Heart left ventricle (tissue), 13 donors: ENCODE measurements around the gene PADI4.

Experiments
- POLR2A ChIP-seq, 2 donors: fragments of 450-650 bp; IDR thresholded peaks; one replicate each; pipeline ENCODE4 v1.6.1; 2017; ENCODE audit warnings: antibody characterized with exemption in 2 of 2, mild to moderate bottlenecking in 2 of 2, moderate library complexity in 2 of 2
- TF ChIP-seq, protein P1 (sequence below), 12 donors: fragments of 200-600 bp; sonication (generic) in 4 of 12; IDR thresholded peaks; one replicate each; pipeline versions ENCODE4 v1.5.0 to v1.8.0; 2018 to 2022; ENCODE audit warnings: antibody characterized with exemption in 12 of 12, mild to moderate bottlenecking in 5 of 12
- donor health status: ischemic (EF 13 %, LVEDD 7.1; RV severe dilation, severe dysfunction).
- donor health status: DM: no; HTN: yes; CAD: no.
- donor health status: DM: no; HTN: no; CAD: no.
- donor health status: ischemic (EF 25% LVEDD 6.9; RV normal size, moderate dysfunction).
- donor health status: ischemic (EF 25% LVEDD 5.7; RV mildly dilated, moderate dysfunction).
- donor health status: ischemic (EF 35%, LVEDD 5.7; RV mildly dilated, moderate dysfunction).
- donor health status: nonischemic (EF 11% LVEDD 7.7; RV severe dilation, severe dysfunction).
- donor health status: DM: yes; HTN: yes; CAD: no.
- donor health status: PGD.
- donor health status: ischemic (EF 29% LVEDD 5.4; RV normal size, mild dysfunction).
- donor health status: nonischemic (EF 23%, LVEDD 6.1; RV moderate dilation, normal function).

DNA sequence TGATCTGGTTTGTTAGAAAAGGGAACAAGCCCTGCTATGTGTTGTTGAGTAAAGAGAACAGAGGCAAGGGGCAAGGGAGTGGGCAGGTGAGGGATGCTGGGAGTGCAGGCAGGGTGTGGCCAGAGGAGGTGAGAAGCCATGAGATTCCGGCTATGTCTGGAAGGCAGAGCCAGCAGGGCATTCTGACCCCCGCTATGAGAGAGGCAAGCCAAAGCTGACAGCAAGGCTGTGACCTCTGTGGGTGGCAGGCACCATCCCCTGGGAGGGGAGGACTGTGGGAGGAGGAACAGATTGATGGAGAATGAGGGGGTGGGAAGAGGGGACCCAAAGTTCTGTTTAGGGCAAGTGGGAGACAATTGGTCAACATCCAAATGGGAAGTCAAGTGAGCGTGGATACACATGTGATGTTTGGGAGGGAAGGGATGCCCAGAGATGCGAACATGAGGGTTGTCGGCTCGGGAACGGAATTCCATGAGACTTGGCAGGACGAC, 44.5 kb downstream of the PADI4 start:
- TF ChIP-seq, protein P1, sequence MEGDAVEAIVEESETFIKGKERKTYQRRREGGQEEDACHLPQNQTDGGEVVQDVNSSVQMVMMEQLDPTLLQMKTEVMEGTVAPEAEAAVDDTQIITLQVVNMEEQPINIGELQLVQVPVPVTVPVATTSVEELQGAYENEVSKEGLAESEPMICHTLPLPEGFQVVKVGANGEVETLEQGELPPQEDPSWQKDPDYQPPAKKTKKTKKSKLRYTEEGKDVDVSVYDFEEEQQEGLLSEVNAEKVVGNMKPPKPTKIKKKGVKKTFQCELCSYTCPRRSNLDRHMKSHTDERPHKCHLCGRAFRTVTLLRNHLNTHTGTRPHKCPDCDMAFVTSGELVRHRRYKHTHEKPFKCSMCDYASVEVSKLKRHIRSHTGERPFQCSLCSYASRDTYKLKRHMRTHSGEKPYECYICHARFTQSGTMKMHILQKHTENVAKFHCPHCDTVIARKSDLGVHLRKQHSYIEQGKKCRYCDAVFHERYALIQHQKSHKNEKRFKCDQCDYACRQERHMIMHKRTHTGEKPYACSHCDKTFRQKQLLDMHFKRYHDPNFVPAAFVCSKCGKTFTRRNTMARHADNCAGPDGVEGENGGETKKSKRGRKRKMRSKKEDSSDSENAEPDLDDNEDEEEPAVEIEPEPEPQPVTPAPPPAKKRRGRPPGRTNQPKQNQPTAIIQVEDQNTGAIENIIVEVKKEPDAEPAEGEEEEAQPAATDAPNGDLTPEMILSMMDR (IDR thresholded peaks at IDR 0.05) = no peak
- TF ChIP-seq POLR2A (IDR thresholded peaks at IDR 0.05) = no peak
